HG02973 (cell line): ENCODE measurements around the gene SMC5.
"Not testable (repeated sequence)": the region's sequence is repeated elsewhere in the genome, so short reads cannot be mapped to it uniquely, and the experiment has no call there.

ENCODE experiments used
- ATAC-seq: cut with Tn5 transposase; IDR thresholded peaks from one replicate; pipeline ENCODE4 v1.9.1; 2021; ENCODE audit warnings: moderate library complexity; ENCODE audit not compliant: unreplicated experiment

Gene SMC5

GRCh38 chr9:70258692-70259511 lies at the start of gene SMC5:
SMC5 (plus strand) TSS chr9:70258978; CDS start chr9:70259079, 101 bp downstream.
- peak; percentile 84 for ATAC-seq

- ATAC-seq = no peak
Observed at GRCh38 chr9:70217029-70217428, 41.7 kb upstream of the SMC5 start.

- no peak for ATAC-seq
Observed at GRCh38 chr9:70218767-70219166, 40.0 kb upstream of the SMC5 start.

GRCh38 chr9:70220216-70220615 lies 38.6 kb upstream of the SMC5 start:
- no peak for ATAC-seq

- no peak for ATAC-seq
Observed at GRCh38 chr9:70222354-70222753, 36.4 kb upstream of the SMC5 start.

- ATAC-seq = no peak
Observed at GRCh38 chr9:70228118-70228517, 30.7 kb upstream of the SMC5 start.

GRCh38 chr9:70228611-70229010 lies 30.2 kb upstream of the SMC5 start:
- no peak for ATAC-seq

GRCh38 chr9:70229026-70229425 lies 29.8 kb upstream of the SMC5 start:
- no peak for ATAC-seq

GRCh38 chr9:70229579-70229978 lies 29.2 kb upstream of the SMC5 start:
- no peak for ATAC-seq

- ATAC-seq = no peak
Observed at GRCh38 chr9:70232476-70232875, 26.3 kb upstream of the SMC5 start.

- not testable (repeated sequence) for ATAC-seq
Observed at GRCh38 chr9:70234208-70234607, 24.6 kb upstream of the SMC5 start.

- not testable (repeated sequence) for ATAC-seq
Observed at GRCh38 chr9:70245952-70246351, 12.8 kb upstream of the SMC5 start.

- ATAC-seq = no peak
Observed at GRCh38 chr9:70250221-70250620, 8.6 kb upstream of the SMC5 start.

GRCh38 chr9:70255486-70255885 lies 3.3 kb upstream of the SMC5 start:
- no peak for ATAC-seq

- no peak for ATAC-seq
Observed at GRCh38 chr9:70256123-70256551, 2.6 kb upstream of the SMC5 start.

GRCh38 chr9:70257502-70257901 lies 1.3 kb upstream of the SMC5 start:
- ATAC-seq = no peak

- peak; percentile 39 for ATAC-seq
Observed at GRCh38 chr9:70257991-70258691, 637 bp upstream of the SMC5 start.

GRCh38 chr9:70259512-70259802 lies 679 bp downstream of the SMC5 start:
- no peak for ATAC-seq

- no peak for ATAC-seq
Observed at GRCh38 chr9:70260007-70260443, 1.2 kb downstream of the SMC5 start.

GRCh38 chr9:70260606-70261005 lies 1.8 kb downstream of the SMC5 start:
- ATAC-seq = no peak

GRCh38 chr9:70261131-70261870 lies 2.5 kb downstream of the SMC5 start:
- ATAC-seq = no peak

GRCh38 chr9:70262366-70262765 lies 3.6 kb downstream of the SMC5 start:
- ATAC-seq = no peak
